ENCODE results near the gene DCTD.

DCTD gene

GRCh38 chr4:182929296-182929695 is 12.1 kb upstream of the DCTD start:
- H3K4me3 ChIP-seq (ENCODE audit: low read length) = no peak overlapping the region
- H3K27ac ChIP-seq (ENCODE audit: low read depth, low read length) = no peak overlapping the region

GRCh38 chr4:182928061-182928460 is 10.9 kb upstream of the DCTD start:
- H3K9ac ChIP-seq (ENCODE audit: low read length) = no peak overlapping the region
- H3K27ac ChIP-seq (ENCODE audit: low read depth, low read length) = no peak overlapping the region
- no peaks in the 10 kb centered on the region for H3K36me3 ChIP-seq (ENCODE audit: control insufficient read depth, insufficient read depth, low read length)
- H3K4me1 ChIP-seq (ENCODE audit: control insufficient read depth, insufficient read depth, low read length) = peaks cover 4% of the 10 kb centered on the region
- no peak overlapping the region for H3K4me3 ChIP-seq (ENCODE audit: low read length)
- no peaks in the 10 kb centered on the region for H3K27me3 ChIP-seq (ENCODE audit: control insufficient read depth, insufficient read depth, low read length)

More at GRCh38 chr4:182929296-182929695, 12.1 kb upstream of the DCTD start:
- H3K36me3 ChIP-seq (ENCODE audit: control insufficient read depth, insufficient read depth, low read length) = no peaks in the 10 kb centered on the region
- H3K27me3 ChIP-seq (ENCODE audit: control insufficient read depth, insufficient read depth, low read length) = no peaks in the 10 kb centered on the region
- H3K4me1 ChIP-seq (ENCODE audit: control insufficient read depth, insufficient read depth, low read length) = peaks cover 4% of the 10 kb centered on the region
- no peak overlapping the region for H3K9ac ChIP-seq (ENCODE audit: low read length)

- Histone ChIP-seq H3K4me1 (ENCODE audit: control insufficient read depth, insufficient read depth, low read length) (peaks cover 4% of the 10 kb centered on the region), H3K9ac (ENCODE audit: low read length) (no peak overlapping the region), H3K4me3 (ENCODE audit: low read length) (no peak overlapping the region), H3K36me3 (ENCODE audit: control insufficient read depth, insufficient read depth, low read length) (no peaks in the 10 kb centered on the region), H3K27ac (ENCODE audit: low read depth, low read length) (no peak overlapping the region), H3K27me3 (ENCODE audit: control insufficient read depth, insufficient read depth, low read length) (no peaks in the 10 kb centered on the region)
These were observed 10.3 kb upstream of the DCTD start for GRCh38 chr4:182927505-182927904.

- H3K27ac ChIP-seq (ENCODE audit: low read depth, low read length) = no peak overlapping the region
- no peak overlapping the region for H3K9ac ChIP-seq (ENCODE audit: low read length)
- no peaks in the 10 kb centered on the region for H3K36me3 ChIP-seq (ENCODE audit: control insufficient read depth, insufficient read depth, low read length)
- peaks cover 4% of the 10 kb centered on the region for H3K4me1 ChIP-seq (ENCODE audit: control insufficient read depth, insufficient read depth, low read length)
- no peaks in the 10 kb centered on the region for H3K27me3 ChIP-seq (ENCODE audit: control insufficient read depth, insufficient read depth, low read length)
- no peak overlapping the region for H3K4me3 ChIP-seq (ENCODE audit: low read length)
These were observed 8.7 kb upstream of the DCTD start for GRCh38 chr4:182925855-182926254.

- Histone ChIP-seq H3K9ac (ENCODE audit: low read length) (no peak overlapping the region), H3K36me3 (ENCODE audit: control insufficient read depth, insufficient read depth, low read length) (no peaks in the 10 kb centered on the region), H3K27me3 (ENCODE audit: control insufficient read depth, insufficient read depth, low read length) (no peaks in the 10 kb centered on the region)
These were observed 8.1 kb upstream of the DCTD start for GRCh38 chr4:182925298-182925757.

DNA sequence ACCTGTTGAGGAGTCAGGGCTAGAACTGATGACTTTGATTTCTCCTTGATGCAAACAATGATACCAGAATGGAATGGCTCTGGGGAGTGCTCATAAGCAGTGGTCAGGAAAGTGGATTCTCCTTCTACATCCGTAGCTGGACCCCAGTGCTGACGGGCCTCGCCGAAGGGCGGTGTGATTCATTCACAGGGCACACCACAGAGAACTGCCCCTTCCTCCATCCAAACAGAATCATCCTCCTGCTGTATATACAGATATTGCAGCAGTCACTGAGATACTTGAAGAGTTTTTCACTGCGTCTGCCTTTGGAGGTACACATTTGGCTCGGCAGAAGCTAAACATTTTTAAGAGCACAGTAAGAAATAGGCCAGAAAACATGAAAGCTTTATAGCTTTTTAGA is 7.3 kb upstream of the DCTD start:
- H3K27me3 ChIP-seq (ENCODE audit: control insufficient read depth, insufficient read depth, low read length) = no peaks in the 10 kb centered on the region
- no peak overlapping the region for H3K4me3 ChIP-seq (ENCODE audit: low read length)
- H3K27ac ChIP-seq (ENCODE audit: low read depth, low read length) = no peak overlapping the region
- H3K4me1 ChIP-seq (ENCODE audit: control insufficient read depth, insufficient read depth, low read length) = peaks cover 1% of the 10 kb centered on the region
- no peak overlapping the region for H3K9ac ChIP-seq (ENCODE audit: low read length)
- H3K36me3 ChIP-seq (ENCODE audit: control insufficient read depth, insufficient read depth, low read length) = no peaks in the 10 kb centered on the region

More at GRCh38 chr4:182925298-182925757, 8.1 kb upstream of the DCTD start:
- Histone ChIP-seq H3K4me3 (ENCODE audit: low read length) (no peak overlapping the region), H3K27ac (ENCODE audit: low read depth, low read length) (no peak overlapping the region), H3K4me1 (ENCODE audit: control insufficient read depth, insufficient read depth, low read length) (peaks cover 4% of the 10 kb centered on the region)

- Histone ChIP-seq H3K27me3 (ENCODE audit: control insufficient read depth, insufficient read depth, low read length) (no peaks in the 10 kb centered on the region), H3K9ac (ENCODE audit: low read length) (no peak overlapping the region), H3K27ac (ENCODE audit: low read depth, low read length) (no peak overlapping the region), H3K4me3 (ENCODE audit: low read length) (no peak overlapping the region), H3K36me3 (ENCODE audit: control insufficient read depth, insufficient read depth, low read length) (no peaks in the 10 kb centered on the region), H3K4me1 (ENCODE audit: control insufficient read depth, insufficient read depth, low read length) (no peaks in the 10 kb centered on the region)
These were observed 6.7 kb upstream of the DCTD start for GRCh38 chr4:182923796-182924340.

DNA sequence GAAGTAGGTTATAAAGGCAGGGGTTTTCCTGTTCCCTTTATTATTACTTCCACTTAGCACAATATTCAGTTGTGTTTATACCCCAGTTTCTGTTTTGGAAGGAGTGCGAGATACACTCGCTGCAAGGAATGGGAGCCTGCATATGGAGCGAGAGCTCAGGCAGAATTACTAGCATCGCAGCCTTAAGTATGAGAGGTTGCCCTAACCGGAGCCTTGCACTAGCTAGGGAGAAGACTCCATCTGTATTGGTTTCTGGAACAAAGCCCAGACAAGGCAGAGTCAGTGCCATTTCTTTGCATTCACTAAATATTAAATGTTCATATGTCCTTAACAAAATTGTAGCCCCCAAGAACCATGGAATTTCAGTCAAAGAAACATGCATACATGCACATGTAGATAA is 6.2 kb upstream of the DCTD start:
- Histone ChIP-seq H3K36me3 (ENCODE audit: control insufficient read depth, insufficient read depth, low read length) (no peaks in the 10 kb centered on the region), H3K4me3 (ENCODE audit: low read length) (peak overlapping the region; percentile 35), H3K9ac (ENCODE audit: low read length) (no peak overlapping the region), H3K27me3 (ENCODE audit: control insufficient read depth, insufficient read depth, low read length) (no peaks in the 10 kb centered on the region), H3K27ac (ENCODE audit: low read depth, low read length) (peak overlapping the region; percentile 51), H3K4me1 (ENCODE audit: control insufficient read depth, insufficient read depth, low read length) (peaks cover 3% of the 10 kb centered on the region)

GRCh38 chr4:182922501-182923284 is 5.5 kb upstream of the DCTD start:
- Histone ChIP-seq H3K36me3 (ENCODE audit: control insufficient read depth, insufficient read depth, low read length) (no peaks in the 10 kb centered on the region), H3K4me1 (ENCODE audit: control insufficient read depth, insufficient read depth, low read length) (peaks cover 8% of the 10 kb centered on the region), H3K27me3 (ENCODE audit: control insufficient read depth, insufficient read depth, low read length) (no peaks in the 10 kb centered on the region), H3K9ac (ENCODE audit: low read length) (no peak overlapping the region), H3K4me3 (ENCODE audit: low read length) (peak overlapping the region; percentile 35), H3K27ac (ENCODE audit: low read depth, low read length) (peak overlapping the region; percentile 51)

DNA sequence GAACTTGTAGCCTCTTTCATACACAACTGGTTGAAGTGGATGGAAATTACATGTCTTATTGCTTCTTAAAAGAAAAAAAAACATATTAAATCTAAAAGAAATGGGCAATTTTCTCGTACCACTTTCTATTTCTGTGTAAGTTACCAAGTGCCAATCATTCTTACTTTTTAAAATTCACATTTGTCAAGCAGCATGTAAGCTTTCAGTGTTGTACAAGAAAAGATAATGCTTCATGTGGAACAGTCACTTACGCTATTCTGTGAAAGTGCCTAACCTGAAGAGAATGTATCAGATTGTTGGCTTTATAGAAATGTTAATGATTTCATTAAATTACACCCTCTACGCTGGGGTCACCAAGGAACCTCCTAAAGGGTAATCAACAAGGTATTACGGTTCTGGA is 4.4 kb upstream of the DCTD start:
- H3K27ac ChIP-seq (ENCODE audit: low read depth, low read length) = no peak overlapping the region
- H3K36me3 ChIP-seq (ENCODE audit: control insufficient read depth, insufficient read depth, low read length) = no peaks in the 10 kb centered on the region
- no peak overlapping the region for H3K4me3 ChIP-seq (ENCODE audit: low read length)
- no peak overlapping the region for H3K9ac ChIP-seq (ENCODE audit: low read length)
- no peaks in the 10 kb centered on the region for H3K27me3 ChIP-seq (ENCODE audit: control insufficient read depth, insufficient read depth, low read length)
- peaks cover 8% of the 10 kb centered on the region for H3K4me1 ChIP-seq (ENCODE audit: control insufficient read depth, insufficient read depth, low read length)

DNA sequence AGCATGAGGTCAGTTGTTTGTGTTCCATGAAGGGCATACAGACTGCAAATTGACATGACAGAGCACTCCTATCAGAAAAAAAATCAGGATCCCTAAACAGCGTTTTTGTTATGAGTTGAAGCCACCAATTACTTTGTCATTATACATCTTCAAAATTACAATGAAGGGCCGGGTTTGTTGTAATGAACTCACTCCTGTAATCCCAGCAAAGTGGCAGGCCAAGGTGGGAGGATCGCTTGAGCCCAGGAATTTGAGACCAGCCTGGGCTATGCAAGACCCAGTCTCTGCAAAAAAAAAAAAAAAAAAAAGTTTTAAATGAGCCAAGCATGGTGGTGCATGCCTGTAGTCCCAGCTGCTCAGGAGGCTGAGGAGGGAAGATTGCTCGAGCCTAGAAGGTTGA is 3.5 kb upstream of the DCTD start:
- Histone ChIP-seq H3K27ac (ENCODE audit: low read depth, low read length) (no peak overlapping the region), H3K4me1 (ENCODE audit: control insufficient read depth, insufficient read depth, low read length) (peaks cover 11% of the 10 kb centered on the region), H3K36me3 (ENCODE audit: control insufficient read depth, insufficient read depth, low read length) (no peaks in the 10 kb centered on the region), H3K4me3 (ENCODE audit: low read length) (no peak overlapping the region), H3K9ac (ENCODE audit: low read length) (no peak overlapping the region), H3K27me3 (ENCODE audit: control insufficient read depth, insufficient read depth, low read length) (no peaks in the 10 kb centered on the region)

DNA sequence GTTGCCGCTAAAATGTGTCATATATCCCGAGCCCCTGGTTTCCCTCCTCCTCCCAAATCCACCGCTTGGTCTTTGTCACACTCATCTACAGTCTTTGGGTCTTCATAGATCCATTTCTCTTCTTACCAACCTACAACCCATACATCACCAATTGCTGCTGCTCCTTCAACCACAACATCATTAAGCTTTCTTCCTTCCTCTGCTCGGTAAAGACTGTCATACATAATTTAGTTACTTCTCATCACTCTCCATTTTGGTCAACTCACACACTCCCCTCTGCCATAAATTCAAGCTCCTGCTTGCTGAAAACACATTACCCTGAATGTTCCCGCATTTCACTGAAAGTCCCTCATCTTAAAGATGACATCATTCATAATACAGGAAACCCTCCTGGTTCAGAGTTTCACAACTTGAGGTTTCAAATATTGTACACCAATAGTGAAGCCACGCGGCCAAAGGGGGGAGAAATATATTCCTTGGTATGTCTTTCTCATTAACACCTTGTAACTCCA is 1.7 kb upstream of the DCTD start:
- Histone ChIP-seq H3K27me3 (ENCODE audit: control insufficient read depth, insufficient read depth, low read length) (no peaks in the 10 kb centered on the region), H3K36me3 (ENCODE audit: control insufficient read depth, insufficient read depth, low read length) (peaks cover 8% of the 10 kb centered on the region), H3K27ac (ENCODE audit: low read depth, low read length) (peak overlapping the region; percentile 8), H3K4me3 (ENCODE audit: low read length) (no peak overlapping the region), H3K4me1 (ENCODE audit: control insufficient read depth, insufficient read depth, low read length) (peaks cover 11% of the 10 kb centered on the region), H3K9ac (ENCODE audit: low read length) (no peak overlapping the region)
